ENCODE data around the gene CDH10.

CDH10 gene

GRCh38 chr5:24595329-24595728 is 49.4 kb downstream of the CDH10 start:
- no peak for DNase-seq

- no peak for DNase-seq
Measured at GRCh38 chr5:24591426-24591825, 53.4 kb downstream of the CDH10 start.

- no peak for DNase-seq
Measured at GRCh38 chr5:24589566-24589965, 55.2 kb downstream of the CDH10 start.

GRCh38 chr5:24585751-24586150 is 59.0 kb downstream of the CDH10 start:
- DNase-seq = no peak

- no peak for DNase-seq
Measured at GRCh38 chr5:24571302-24571701, 73.5 kb downstream of the CDH10 start.

GRCh38 chr5:24566933-24567332 is 77.8 kb downstream of the CDH10 start:
- no peak for DNase-seq

- no peak for DNase-seq
Measured at GRCh38 chr5:24555229-24555628, 89.5 kb downstream of the CDH10 start.

GRCh38 chr5:24547132-24547531 is 97.6 kb downstream of the CDH10 start:
- no peak for DNase-seq

GRCh38 chr5:24539613-24540012 is 105.2 kb downstream of the CDH10 start:
- no peak for DNase-seq

- DNase-seq = no peak
Measured at GRCh38 chr5:24538346-24538745, 106.4 kb downstream of the CDH10 start.

GRCh38 chr5:24535646-24536045 is 109.1 kb downstream of the CDH10 start:
- no peak for DNase-seq

- no peak for DNase-seq
Measured at GRCh38 chr5:24530906-24531305, 113.9 kb downstream of the CDH10 start.

GRCh38 chr5:24525414-24525813 is 119.4 kb downstream of the CDH10 start:
- DNase-seq = no peak

GRCh38 chr5:24512423-24512822 is 132.4 kb downstream of the CDH10 start:
- DNase-seq = no peak

GRCh38 chr5:24510523-24510988 is 134.2 kb downstream of the CDH10 start:
- DNase-seq = no peak

- no peak for DNase-seq
Measured at GRCh38 chr5:24509943-24510342, 134.8 kb downstream of the CDH10 start.

- DNase-seq = no peak
Measured at GRCh38 chr5:24505258-24505657, 139.5 kb downstream of the CDH10 start.

- no peak for DNase-seq
Measured at GRCh38 chr5:24497591-24498157, 147.1 kb downstream of the CDH10 start.

GRCh38 chr5:24497145-24497544 is 147.6 kb downstream of the CDH10 start:
- no peak for DNase-seq

GRCh38 chr5:24496268-24496667 is 148.5 kb downstream of the CDH10 start:
- DNase-seq = no peak

GRCh38 chr5:24492229-24492628 is 152.5 kb downstream of the CDH10 start:
- DNase-seq = no peak

- DNase-seq = no peak
Measured at GRCh38 chr5:24491490-24491889, 153.3 kb downstream of the CDH10 start.

GRCh38 chr5:24487368-24488229 is 157.2 kb downstream of the CDH10 start:
- no peak for DNase-seq

GRCh38 chr5:24480952-24481351 is 163.8 kb downstream of the CDH10 start:
- DNase-seq = no peak

GRCh38 chr5:24477958-24478357 is 166.8 kb downstream of the CDH10 start:
- DNase-seq = no peak
